Choroid plexus epithelial cell (primary cell): Measurements from ENCODE around the gene RGS10.
"Not testable (repeated sequence)": the region's sequence is repeated elsewhere in the genome, so short reads cannot be mapped to it uniquely, and the experiment has no call there.

ENCODE experiments used
- DNase-seq: peaks from one replicate; pipeline ENCODE4 v3.0.0-alpha.2; 2010; ENCODE audit warnings: low read depth
- H3K4me3 ChIP-seq: 2 replicates; pipeline ENCODE4 v1.5.1; 2011; ENCODE audit warnings: low read depth, mild to moderate bottlenecking, control low read depth, low read length, moderate library complexity
- TF ChIP-seq, protein P1 (sequence below): conservative IDR thresholded peaks from 2 replicates; pipeline ENCODE4 v1.5.1; 2011; ENCODE audit warnings: low read depth, mild to moderate bottlenecking, control low read depth, inconsistent platforms, low read length, moderate library complexity

RGS10 gene

DNA sequence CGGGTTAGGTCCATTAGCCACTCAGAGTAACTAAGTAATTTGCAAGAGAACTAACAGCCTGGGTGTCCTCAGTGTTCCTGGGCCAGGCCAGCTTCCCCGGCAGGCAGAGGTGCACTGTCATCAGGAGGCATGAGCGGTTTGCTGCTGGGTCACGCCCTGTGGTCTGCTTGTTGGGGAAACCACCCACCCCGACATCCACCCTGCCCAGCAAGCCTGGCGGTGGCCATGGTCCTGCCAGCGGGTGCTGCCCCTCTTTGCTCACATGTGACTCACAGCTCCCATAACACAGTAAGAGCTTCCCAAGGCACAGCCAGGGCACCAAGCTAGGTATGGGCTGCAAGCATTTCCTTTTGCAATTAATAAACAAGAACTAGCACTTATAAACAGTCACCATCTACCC, 75.9 kb downstream of the RGS10 start:
- no peak overlapping the region for H3K4me3 ChIP-seq
- TF ChIP-seq, protein P1, sequence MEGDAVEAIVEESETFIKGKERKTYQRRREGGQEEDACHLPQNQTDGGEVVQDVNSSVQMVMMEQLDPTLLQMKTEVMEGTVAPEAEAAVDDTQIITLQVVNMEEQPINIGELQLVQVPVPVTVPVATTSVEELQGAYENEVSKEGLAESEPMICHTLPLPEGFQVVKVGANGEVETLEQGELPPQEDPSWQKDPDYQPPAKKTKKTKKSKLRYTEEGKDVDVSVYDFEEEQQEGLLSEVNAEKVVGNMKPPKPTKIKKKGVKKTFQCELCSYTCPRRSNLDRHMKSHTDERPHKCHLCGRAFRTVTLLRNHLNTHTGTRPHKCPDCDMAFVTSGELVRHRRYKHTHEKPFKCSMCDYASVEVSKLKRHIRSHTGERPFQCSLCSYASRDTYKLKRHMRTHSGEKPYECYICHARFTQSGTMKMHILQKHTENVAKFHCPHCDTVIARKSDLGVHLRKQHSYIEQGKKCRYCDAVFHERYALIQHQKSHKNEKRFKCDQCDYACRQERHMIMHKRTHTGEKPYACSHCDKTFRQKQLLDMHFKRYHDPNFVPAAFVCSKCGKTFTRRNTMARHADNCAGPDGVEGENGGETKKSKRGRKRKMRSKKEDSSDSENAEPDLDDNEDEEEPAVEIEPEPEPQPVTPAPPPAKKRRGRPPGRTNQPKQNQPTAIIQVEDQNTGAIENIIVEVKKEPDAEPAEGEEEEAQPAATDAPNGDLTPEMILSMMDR = no peak
- DNase-seq = no peak

DNA sequence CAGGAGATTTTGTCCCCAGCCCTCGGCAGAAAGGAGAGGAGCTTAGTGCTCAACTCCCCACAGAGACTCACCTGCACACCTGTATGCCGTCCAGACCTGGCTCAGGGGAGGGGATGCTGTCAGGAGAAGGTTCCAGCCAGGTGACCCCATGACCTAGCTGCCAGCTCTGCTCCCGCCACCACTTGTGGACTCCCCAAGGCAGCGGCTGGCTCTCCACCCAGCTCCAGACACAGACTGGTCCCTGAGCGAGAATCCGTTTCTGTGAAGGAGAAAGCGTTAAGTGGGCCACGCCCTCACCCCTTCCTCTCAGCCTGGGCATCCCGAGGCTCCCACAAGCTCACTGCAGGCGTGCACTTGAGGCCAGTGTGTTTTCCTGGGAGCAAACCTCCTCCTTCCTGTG, 76.4 kb downstream of the RGS10 start:
- H3K4me3 ChIP-seq = no peak overlapping the region
- no peak for DNase-seq
- TF ChIP-seq, protein P1 = no peak

DNA sequence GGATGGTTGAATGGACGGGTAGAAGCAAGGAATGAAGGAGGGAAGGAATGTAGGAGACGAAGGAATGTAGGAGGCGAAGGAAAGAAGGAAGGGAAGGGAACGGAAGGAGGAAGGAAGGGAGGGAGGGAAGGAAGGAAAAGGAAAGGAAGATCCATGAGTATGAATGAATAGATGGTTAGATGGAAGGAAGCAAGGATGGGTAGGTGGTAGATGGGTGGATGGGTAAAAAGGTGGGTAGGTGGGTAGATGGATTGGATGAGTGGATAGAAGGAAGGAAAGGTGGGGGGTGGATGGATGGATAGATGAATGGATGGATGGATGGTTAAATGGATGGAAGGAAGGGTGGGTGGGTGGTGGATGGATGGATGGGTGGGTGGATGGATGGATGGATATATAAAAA, 77.4 kb downstream of the RGS10 start:
- TF ChIP-seq, protein P1 = no peak
- no peak overlapping the region for H3K4me3 ChIP-seq
- no peak for DNase-seq

DNA sequence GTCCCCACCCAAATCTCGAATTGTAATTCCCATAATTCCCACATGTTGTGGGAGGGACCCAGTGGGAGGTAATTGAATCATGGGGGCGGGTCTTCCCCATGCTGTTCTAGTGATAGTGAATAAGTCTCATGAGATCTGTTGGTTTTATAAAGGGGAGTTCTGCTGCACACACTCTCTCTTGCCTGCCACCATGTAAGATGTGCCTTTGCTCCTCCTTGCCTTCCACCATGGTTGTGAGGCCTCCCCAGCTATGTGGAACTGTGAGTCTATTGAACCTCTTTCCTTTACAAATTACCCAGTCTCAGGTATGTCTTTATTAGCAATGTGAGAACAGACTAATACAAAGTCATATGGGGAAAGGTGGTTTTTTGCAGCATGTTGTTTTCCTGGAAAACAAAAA, 79.3 kb downstream of the RGS10 start:
- H3K4me3 ChIP-seq = not testable (repeated sequence)

DNA sequence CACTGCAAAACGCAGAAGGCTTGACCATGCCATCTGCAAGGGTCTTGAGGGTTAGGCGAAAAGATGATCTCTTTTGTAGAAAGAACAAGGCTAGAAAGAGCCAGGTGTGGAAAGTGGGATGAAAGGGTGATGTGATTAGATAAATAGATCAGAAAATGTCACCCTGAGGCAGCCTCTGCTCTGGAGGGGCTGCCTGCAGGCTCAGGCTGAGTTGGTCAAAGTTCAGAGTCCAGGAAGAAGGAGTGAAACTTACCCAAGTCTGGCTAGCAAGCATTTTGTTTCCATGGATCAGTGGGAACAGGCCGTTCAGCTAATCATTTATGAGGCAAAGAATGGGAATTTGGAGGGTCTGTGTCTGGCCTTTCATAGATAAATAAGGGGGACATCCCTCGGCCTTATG, 79.7 kb downstream of the RGS10 start:
- TF ChIP-seq, protein P1 = no peak
- DNase-seq = no peak
- no peak overlapping the region for H3K4me3 ChIP-seq

More for the DNA sequence above, 79.3 kb downstream of the RGS10 start:
- DNase-seq = not testable (repeated sequence)

DNA sequence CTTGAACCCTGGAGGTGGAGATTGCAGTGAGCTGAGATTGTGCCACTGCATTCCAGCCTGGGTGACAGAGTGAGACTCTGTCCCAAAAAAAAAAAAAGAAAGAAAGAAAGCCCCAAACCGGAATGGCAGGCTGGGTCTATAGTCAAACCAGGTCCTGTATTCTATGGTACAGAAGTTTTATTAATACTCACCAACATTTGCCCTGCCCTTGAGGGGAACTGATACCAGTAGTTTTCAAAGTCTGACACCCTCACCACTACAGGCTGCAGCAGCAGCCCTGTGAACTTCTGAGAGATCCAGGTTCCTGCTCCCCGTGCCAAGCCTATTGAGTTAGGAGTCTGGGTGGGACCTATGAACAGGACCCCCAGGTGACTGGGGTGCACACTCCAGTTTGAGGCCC, 80.6 kb downstream of the RGS10 start:
- H3K4me3 ChIP-seq = no peak overlapping the region
- no peak for DNase-seq
- TF ChIP-seq, protein P1 = no peak

DNA sequence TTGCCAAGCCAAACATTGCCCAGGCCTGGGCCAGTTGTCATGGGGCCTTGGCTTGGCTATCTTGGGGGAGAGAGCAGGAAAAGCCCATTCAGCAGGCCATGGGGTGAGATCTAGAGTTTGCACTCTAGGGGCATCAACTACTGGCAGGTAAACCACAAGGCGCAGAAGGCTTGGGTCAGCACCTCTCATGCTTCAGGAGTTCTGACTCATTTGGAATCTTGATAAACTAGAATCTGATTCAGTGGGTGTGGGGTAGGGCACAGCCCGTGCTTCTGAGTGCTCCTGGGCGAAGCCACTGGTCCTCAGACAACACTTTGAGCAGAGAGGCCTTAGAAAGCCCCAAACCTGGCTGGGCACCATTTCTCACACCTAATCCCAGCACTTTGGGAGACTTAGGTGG, 81.1 kb downstream of the RGS10 start:
- H3K4me3 ChIP-seq = no peak overlapping the region
- no peak for DNase-seq

More for the DNA sequence above, 81.1 kb downstream of the RGS10 start:
- TF ChIP-seq, protein P1 = no peak
